Measurements from ENCODE around the gene ERCC1.

ERCC1 gene

DNA sequence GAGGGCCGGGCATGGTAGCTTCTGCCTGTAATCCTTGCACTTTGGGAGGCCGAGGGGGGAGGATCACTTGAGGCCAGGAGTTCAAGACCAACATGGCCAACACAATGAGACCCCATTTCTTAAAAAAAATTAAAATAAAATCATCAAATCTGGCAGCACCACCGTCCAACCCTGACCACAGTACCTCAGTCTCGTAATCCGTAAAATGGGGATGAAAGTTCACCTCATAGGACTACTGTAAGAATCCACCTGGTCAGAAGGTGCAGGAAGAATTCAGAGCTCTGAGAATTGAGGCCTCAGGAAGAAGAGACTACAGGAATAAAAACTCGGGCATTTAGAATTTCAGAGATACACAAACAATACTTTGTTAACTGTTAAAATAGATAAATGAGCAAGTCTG lies 21.9 kb downstream of the ERCC1 start:
- peaks cover 26 to 42% of the 10 kb centered on the region in 2 donors for H3K4me1 ChIP-seq (ENCODE audit: control insufficient read depth in 1 of 2, insufficient read depth in 2 of 2, low read length in 2 of 2)

DNA sequence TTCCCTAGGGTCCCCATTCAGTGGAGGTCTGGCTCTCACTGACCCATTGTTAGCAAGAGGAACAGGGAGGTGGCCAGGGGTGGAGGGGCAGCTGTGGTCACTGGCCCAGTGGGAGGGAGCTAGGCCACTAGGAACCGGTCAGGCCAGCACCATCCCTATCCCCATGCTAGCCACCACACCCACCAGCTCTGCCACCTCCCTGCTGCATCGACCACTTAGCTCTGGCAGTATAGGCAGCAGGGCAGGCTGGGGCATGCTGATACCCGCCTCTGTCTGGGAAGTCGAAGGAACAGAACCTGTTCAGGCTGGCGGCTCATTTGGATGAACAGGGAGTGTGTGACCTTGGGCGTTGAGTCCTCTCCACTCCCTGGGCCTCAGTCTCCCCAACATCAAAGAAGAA lies 23.5 kb downstream of the ERCC1 start:
- H3K9ac ChIP-seq (ENCODE audit: low read depth in 1 of 2, low read length in 2 of 2) = no peak overlapping the region
- no peak overlapping the region for H3K4me3 ChIP-seq (ENCODE audit: low read depth in 1 of 2, low read length in 2 of 2)
- H3K4me1 ChIP-seq (ENCODE audit: control insufficient read depth in 1 of 2, insufficient read depth in 2 of 2, low read length in 2 of 2) = peaks cover 23 to 32% of the 10 kb centered on the region in 2 donors
- no peak overlapping the region for H3K27ac ChIP-seq (ENCODE audit: low read depth, low read length)
- H3K36me3 ChIP-seq (ENCODE audit: control insufficient read depth in 1 of 2, insufficient read depth in 2 of 2, low read length in 2 of 2) = no peaks in the 10 kb centered on the region
- no peaks in the 10 kb centered on the region for H3K9me3 ChIP-seq (ENCODE audit: control insufficient read depth in 1 of 2, low read length in 2 of 2)
- peaks cover 3 to 5% of the 10 kb centered on the region in 2 donors for H3K27me3 ChIP-seq (ENCODE audit: control insufficient read depth in 1 of 2, insufficient read depth in 2 of 2, low read length in 2 of 2)

More for the DNA sequence above, 21.9 kb downstream of the ERCC1 start:
- Histone ChIP-seq H3K27ac (ENCODE audit: low read depth, low read length) (no peak overlapping the region), H3K4me3 (ENCODE audit: low read depth in 1 of 2, low read length in 2 of 2) (no peak overlapping the region), H3K9me3 (ENCODE audit: control insufficient read depth in 1 of 2, low read length in 2 of 2) (no peaks in the 10 kb centered on the region), H3K9ac (ENCODE audit: low read depth in 1 of 2, low read length in 2 of 2) (no peak overlapping the region), H3K36me3 (ENCODE audit: control insufficient read depth in 1 of 2, insufficient read depth in 2 of 2, low read length in 2 of 2) (no peaks in the 10 kb centered on the region), H3K27me3 (ENCODE audit: control insufficient read depth in 1 of 2, insufficient read depth in 2 of 2, low read length in 2 of 2) (peaks cover 3 to 5% of the 10 kb centered on the region in 2 donors)

DNA sequence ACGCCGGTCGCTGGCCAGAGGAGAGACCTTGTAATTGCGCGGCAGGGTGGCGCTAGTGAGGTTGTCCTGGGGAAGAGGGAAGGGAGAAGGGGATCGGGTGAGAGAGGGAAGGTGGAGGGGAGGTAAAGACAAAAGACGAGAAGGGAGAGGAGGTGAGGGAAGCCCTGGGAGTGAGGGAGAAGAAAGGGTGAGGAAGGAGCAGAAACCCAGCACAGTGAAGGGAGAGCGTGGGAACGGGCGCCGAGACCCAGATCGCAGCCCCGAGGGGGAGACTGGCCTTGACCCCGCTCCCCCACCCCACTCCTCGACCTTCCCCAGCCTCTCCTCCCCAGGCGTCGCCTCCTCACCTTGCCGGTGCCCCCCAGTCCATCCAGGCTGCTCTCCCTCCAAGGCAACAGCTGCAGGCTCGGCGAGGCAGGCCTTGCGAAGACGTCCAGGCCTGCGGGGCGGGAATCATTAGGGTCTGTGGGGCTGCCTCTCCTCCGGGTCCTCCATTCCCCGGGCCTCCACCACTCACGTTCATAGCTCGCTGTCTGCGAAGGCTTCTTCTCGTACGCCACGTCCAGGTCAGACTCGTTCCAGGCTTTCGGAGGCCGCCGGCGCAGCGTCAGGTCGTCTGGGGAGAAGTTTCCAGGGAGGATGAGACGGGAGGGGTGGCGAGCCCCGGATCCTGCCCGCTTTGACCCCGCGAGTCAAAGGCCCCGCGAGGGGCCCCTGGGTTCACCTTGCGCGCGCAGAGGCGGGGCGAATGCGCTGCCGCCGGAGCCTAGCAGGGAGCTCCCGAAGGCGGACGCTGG lies 27.7 kb downstream of the ERCC1 start:
- H3K4me1 ChIP-seq (ENCODE audit: control insufficient read depth in 1 of 2, insufficient read depth in 2 of 2, low read length in 2 of 2) = peaks cover 0 to 5% of the 10 kb centered on the region in 2 donors
- peaks cover 0 to 4% of the 10 kb centered on the region in 2 donors for H3K36me3 ChIP-seq (ENCODE audit: control insufficient read depth in 1 of 2, insufficient read depth in 2 of 2, low read length in 2 of 2)
- H3K27ac ChIP-seq (ENCODE audit: low read depth, low read length) = no peak overlapping the region
- H3K4me3 ChIP-seq (ENCODE audit: low read depth in 1 of 2, low read length in 2 of 2) = no peak overlapping the region
- H3K9me3 ChIP-seq (ENCODE audit: control insufficient read depth in 1 of 2, low read length in 2 of 2) = no peaks in the 10 kb centered on the region
- H3K27me3 ChIP-seq (ENCODE audit: control insufficient read depth in 1 of 2, insufficient read depth in 2 of 2, low read length in 2 of 2) = no peaks in the 10 kb centered on the region
- H3K9ac ChIP-seq (ENCODE audit: low read depth in 1 of 2, low read length in 2 of 2) = no peak overlapping the region

DNA sequence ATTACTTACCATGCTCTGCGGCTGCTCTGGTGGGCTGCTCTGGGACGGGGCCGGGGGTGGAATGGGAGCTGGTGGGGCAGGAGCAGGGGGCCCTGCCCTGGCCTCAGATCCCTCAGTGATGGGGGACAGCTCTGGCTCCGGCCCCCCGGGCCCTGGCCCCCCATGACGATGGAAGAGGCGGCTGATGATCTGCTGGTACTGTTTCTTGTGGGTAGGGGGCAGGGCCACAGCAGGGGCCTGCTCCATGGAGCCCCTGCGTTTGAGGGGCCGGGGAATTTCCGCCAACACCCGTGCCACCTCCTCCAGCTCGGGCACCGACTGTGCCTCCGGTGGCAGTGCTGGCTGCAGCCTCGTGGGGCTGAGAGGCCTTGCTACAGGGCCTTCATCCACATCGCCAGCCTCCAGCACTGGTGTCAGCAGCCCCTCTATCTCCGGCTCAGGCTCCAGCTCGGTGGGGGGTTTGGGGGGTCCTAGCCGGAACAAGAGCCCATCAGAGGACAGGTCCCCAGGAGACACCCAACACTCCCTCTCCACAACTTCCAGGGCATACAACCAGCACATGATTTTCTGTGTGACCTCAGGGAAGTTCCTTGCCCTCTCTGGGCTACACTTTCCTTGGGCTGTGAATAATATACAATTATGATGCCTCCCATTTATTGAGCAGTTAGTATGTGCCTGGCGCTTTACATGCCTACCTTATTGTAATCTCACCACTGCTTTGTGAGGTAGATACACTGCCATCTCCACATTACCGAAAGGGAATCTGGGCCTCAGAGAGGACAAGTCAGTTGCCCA lies 31.6 kb downstream of the ERCC1 start:
- H3K27ac ChIP-seq (ENCODE audit: low read depth, low read length) = no peak overlapping the region

DNA sequence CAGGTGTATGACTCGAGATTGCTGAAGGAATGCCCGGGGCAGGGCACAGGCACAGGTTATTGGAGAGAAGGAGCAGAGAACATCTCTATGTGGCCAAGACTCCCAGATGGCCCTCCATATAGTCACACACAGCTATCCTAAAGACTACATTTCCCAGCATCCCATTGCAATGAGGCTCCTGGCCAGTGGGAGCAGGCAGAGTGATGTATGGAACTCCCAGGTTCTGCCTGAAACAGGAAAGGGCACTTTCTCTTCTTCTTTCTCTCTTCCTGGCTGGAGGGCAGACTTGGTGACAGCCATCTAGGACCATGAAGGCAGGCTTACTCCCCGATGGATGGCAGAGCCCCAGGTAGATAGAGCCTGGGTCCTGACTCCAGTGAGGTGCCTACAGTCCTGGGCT lies 32.4 kb downstream of the ERCC1 start:
- Histone ChIP-seq H3K4me1 (ENCODE audit: control insufficient read depth in 1 of 2, insufficient read depth in 2 of 2, low read length in 2 of 2) (no peaks in the 10 kb centered on the region), H3K36me3 (ENCODE audit: control insufficient read depth in 1 of 2, insufficient read depth in 2 of 2, low read length in 2 of 2) (peaks cover 0 to 4% of the 10 kb centered on the region in 2 donors), H3K4me3 (ENCODE audit: low read depth in 1 of 2, low read length in 2 of 2) (no peak overlapping the region), H3K9ac (ENCODE audit: low read depth in 1 of 2, low read length in 2 of 2) (no peak overlapping the region), H3K9me3 (ENCODE audit: control insufficient read depth in 1 of 2, low read length in 2 of 2) (no peaks in the 10 kb centered on the region), H3K27me3 (ENCODE audit: control insufficient read depth in 1 of 2, insufficient read depth in 2 of 2, low read length in 2 of 2) (peaks cover under 1% of the 10 kb centered on the region in 2 donors), H3K27ac (ENCODE audit: low read depth, low read length) (no peak overlapping the region)

More for the DNA sequence above, 31.6 kb downstream of the ERCC1 start:
- Histone ChIP-seq H3K27me3 (ENCODE audit: control insufficient read depth in 1 of 2, insufficient read depth in 2 of 2, low read length in 2 of 2) (no peaks in the 10 kb centered on the region), H3K4me1 (ENCODE audit: control insufficient read depth in 1 of 2, insufficient read depth in 2 of 2, low read length in 2 of 2) (no peaks in the 10 kb centered on the region), H3K36me3 (ENCODE audit: control insufficient read depth in 1 of 2, insufficient read depth in 2 of 2, low read length in 2 of 2) (peaks cover 0 to 4% of the 10 kb centered on the region in 2 donors), H3K9me3 (ENCODE audit: control insufficient read depth in 1 of 2, low read length in 2 of 2) (no peaks in the 10 kb centered on the region), H3K9ac (ENCODE audit: low read depth in 1 of 2, low read length in 2 of 2) (no peak overlapping the region), H3K4me3 (ENCODE audit: low read depth in 1 of 2, low read length in 2 of 2) (no peak overlapping the region)

DNA sequence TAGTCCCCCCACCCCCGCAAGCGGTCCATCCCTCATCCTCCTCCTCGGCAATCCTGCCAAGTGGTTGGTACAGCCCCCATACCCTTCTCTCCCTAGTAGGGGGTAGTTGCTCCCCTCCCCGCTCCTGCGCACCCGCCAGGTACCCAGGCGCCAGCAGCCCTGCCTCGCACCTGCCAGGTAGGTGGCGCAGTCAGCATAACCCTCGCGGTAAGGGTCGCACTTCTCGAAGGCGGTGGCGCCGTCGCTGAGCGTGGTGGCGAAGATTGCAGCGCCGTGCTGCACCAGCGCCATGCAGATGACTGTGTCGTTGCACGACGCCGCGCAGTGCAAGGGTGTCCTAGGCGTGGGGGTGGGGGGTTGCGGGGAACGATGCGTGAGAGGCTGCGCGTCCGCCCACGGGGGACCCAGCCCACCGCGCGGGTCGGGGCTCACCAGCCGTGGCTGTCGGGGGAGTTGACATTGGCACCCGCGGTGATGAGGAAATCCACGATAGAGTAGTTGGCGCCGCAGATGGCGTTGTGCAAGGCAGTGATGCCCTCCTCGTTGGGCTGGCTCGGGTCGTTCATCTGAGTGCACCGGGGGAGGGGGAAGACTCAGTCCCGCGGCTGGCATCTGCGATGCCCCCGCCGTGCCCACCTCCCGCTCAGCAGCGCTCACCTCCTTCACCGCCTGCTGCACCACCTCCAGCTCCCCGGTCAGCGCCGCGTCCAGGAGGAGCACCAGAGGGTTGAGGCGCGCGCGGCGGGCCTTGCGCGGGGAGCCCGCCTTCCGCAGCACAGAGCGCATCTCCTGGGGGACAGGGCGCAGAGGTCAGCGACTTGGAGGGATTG lies 38.1 kb downstream of the ERCC1 start:
- H3K4me1 ChIP-seq (ENCODE audit: control insufficient read depth in 1 of 2, insufficient read depth in 2 of 2, low read length in 2 of 2) = no peaks in the 10 kb centered on the region
- H3K27me3 ChIP-seq (ENCODE audit: control insufficient read depth in 1 of 2, insufficient read depth in 2 of 2, low read length in 2 of 2) = peaks cover 17 to 18% of the 10 kb centered on the region in 2 donors
- H3K4me3 ChIP-seq (ENCODE audit: low read depth in 1 of 2, low read length in 2 of 2) = no peak overlapping the region
- H3K36me3 ChIP-seq (ENCODE audit: control insufficient read depth in 1 of 2, insufficient read depth in 2 of 2, low read length in 2 of 2) = no peaks in the 10 kb centered on the region
- H3K9me3 ChIP-seq (ENCODE audit: control insufficient read depth in 1 of 2, low read length in 2 of 2) = no peaks in the 10 kb centered on the region
- no peak overlapping the region for H3K27ac ChIP-seq (ENCODE audit: low read depth, low read length)
- no peak overlapping the region for H3K9ac ChIP-seq (ENCODE audit: low read depth in 1 of 2, low read length in 2 of 2)

DNA sequence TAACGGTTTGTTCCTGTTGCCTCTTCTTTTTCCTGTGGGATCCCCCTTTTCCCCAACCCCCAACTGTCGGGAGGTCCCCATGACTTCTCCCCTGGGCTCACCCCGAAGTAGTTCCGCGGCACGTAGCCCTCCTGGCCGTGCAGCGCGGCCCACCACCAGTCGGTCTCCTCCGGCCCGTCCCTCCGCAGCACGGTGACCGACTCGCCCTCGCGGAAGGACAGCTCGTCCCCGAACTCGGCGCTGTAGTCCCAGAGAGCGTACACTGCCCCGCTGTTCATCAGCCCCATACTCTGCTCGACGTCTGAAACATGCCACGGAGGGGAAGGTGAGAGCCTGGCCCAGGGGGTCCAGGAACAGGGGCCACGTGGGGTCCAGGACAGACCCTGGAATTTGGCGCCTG lies 41.3 kb downstream of the ERCC1 start:
- no peaks in the 10 kb centered on the region for H3K36me3 ChIP-seq (ENCODE audit: control insufficient read depth in 1 of 2, insufficient read depth in 2 of 2, low read length in 2 of 2)
- no peak overlapping the region for H3K27ac ChIP-seq (ENCODE audit: low read depth, low read length)
- no peak overlapping the region for H3K9ac ChIP-seq (ENCODE audit: low read depth in 1 of 2, low read length in 2 of 2)
- no peaks in the 10 kb centered on the region for H3K4me1 ChIP-seq (ENCODE audit: control insufficient read depth in 1 of 2, insufficient read depth in 2 of 2, low read length in 2 of 2)
- H3K9me3 ChIP-seq (ENCODE audit: control insufficient read depth in 1 of 2, low read length in 2 of 2) = no peaks in the 10 kb centered on the region
- H3K4me3 ChIP-seq (ENCODE audit: low read depth in 1 of 2, low read length in 2 of 2) = no peak overlapping the region
- peaks cover 17 to 18% of the 10 kb centered on the region in 2 donors for H3K27me3 ChIP-seq (ENCODE audit: control insufficient read depth in 1 of 2, insufficient read depth in 2 of 2, low read length in 2 of 2)

DNA sequence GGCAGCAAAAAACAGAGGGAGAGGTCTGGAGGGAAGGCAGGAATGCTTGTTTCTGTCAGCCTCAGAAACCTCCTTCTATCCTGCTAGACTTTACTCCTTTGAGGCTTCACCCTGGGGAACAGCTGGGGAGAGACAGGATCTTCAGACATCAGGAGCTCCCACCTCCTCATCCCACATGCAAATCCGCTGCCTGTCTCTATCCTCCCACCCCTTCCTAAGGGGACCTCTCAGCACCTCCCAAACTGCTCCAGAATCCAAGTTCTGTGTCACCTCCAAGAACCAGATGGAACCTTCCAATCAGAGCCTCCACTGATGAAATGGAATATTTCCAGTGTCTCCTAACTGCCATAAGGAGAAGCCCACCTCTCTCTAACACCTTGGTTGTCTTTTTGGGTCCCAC lies 43.6 kb downstream of the ERCC1 start:
- Histone ChIP-seq H3K4me1 (ENCODE audit: control insufficient read depth in 1 of 2, insufficient read depth in 2 of 2, low read length in 2 of 2) (no peaks in the 10 kb centered on the region), H3K27ac (ENCODE audit: low read depth, low read length) (no peak overlapping the region), H3K9me3 (ENCODE audit: control insufficient read depth in 1 of 2, low read length in 2 of 2) (no peaks in the 10 kb centered on the region), H3K9ac (ENCODE audit: low read depth in 1 of 2, low read length in 2 of 2) (no peak overlapping the region), H3K36me3 (ENCODE audit: control insufficient read depth in 1 of 2, insufficient read depth in 2 of 2, low read length in 2 of 2) (no peaks in the 10 kb centered on the region), H3K27me3 (ENCODE audit: control insufficient read depth in 1 of 2, insufficient read depth in 2 of 2, low read length in 2 of 2) (peaks cover 4 to 5% of the 10 kb centered on the region in 2 donors), H3K4me3 (ENCODE audit: low read depth in 1 of 2, low read length in 2 of 2) (no peak overlapping the region)

DNA sequence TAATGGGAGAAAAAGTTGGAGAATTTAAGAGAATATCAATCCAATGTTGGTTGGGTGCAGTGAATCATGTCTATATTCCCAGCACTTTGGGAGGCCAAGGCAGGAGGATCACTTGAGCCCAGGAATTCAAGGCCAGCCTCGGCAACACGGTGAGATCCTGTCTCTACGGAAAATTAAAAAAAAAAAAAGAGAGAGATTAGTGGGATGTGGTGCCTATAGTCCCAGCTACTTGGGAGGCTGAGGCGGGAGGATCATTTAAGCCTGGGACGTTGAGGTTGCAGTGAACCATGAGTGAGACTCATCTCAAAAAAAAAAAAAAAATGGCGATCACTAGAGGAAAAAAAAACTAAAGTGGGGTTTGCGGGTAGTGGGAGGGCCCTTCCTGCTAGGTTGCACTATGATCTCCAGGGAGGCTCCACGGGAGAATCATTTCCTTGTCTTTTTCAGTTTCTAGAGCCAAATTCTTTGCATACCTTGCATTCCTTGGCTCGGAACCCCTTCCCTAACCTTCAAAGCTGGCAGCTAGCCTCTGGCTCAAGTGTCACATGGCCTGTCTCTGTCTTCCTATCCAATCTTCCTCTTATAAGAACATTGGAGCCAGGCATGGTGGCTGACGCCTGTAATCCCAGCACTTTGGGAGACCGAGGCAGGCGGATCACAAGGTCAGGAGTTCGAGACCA lies 47.5 kb downstream of the ERCC1 start:
- Histone ChIP-seq H3K4me3 (ENCODE audit: low read depth in 1 of 2, low read length in 2 of 2) (no peak overlapping the region), H3K27ac (ENCODE audit: low read depth, low read length) (no peak overlapping the region), H3K36me3 (ENCODE audit: control insufficient read depth in 1 of 2, insufficient read depth in 2 of 2, low read length in 2 of 2) (no peaks in the 10 kb centered on the region), H3K9ac (ENCODE audit: low read depth in 1 of 2, low read length in 2 of 2) (no peak overlapping the region), H3K9me3 (ENCODE audit: control insufficient read depth in 1 of 2, low read length in 2 of 2) (no peaks in the 10 kb centered on the region), H3K27me3 (ENCODE audit: control insufficient read depth in 1 of 2, insufficient read depth in 2 of 2, low read length in 2 of 2) (no peaks in the 10 kb centered on the region), H3K4me1 (ENCODE audit: control insufficient read depth in 1 of 2, insufficient read depth in 2 of 2, low read length in 2 of 2) (no peaks in the 10 kb centered on the region)
